GM19193 (cell line): ENCODE measurements around the gene FAT2.

Experiments
- POLR2A ChIP-seq: IDR thresholded peaks from 4 replicates; pipeline ENCODE4 v1.6.1; 2011; ENCODE audit not compliant: insufficient read depth, insufficient read length; ENCODE audit errors: extremely low read depth

FAT2 gene

DNA sequence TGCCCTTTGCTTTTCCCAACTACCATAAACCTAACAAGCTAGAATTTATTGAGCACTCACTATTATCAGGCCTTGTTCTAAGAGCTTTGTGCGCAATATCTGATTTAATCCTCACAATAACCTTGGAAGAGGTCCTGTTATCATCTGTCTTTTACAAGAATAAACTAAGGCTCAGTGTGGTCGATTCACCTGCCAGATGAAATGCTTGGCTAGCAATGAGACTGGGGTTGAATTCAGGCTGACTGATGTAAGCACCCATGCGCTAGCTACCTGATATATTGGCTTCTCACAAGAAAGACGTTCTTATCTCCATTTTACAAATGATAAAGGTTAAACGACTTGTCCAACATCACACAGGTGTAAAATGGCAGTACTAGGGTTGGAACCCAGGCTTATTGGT is 37.4 kb downstream of the FAT2 start:
- no peak for TF ChIP-seq POLR2A

- TF ChIP-seq POLR2A = no peak
Measured at GRCh38 chr5:151553130-151553670, 37.9 kb downstream of the FAT2 start.

DNA sequence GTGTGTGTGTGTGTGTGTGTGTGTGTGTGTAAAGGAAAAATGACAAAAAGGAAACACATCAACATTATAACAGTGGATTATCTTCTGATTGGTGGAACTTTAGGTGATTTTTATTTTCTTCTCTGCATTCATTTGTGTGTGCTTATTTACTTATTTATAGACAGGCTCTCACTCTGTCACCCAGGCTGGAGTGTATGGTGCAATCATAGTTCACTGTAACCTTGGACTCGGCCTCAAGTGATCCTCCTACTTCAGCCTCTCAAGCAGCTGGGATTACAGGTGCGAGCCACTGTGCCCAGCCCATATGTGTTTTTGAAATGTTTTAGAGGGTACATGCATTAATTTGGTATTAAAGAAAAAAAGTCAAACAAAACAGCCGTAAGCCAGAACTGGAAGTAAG is 39.1 kb downstream of the FAT2 start:
- TF ChIP-seq POLR2A = no peak

DNA sequence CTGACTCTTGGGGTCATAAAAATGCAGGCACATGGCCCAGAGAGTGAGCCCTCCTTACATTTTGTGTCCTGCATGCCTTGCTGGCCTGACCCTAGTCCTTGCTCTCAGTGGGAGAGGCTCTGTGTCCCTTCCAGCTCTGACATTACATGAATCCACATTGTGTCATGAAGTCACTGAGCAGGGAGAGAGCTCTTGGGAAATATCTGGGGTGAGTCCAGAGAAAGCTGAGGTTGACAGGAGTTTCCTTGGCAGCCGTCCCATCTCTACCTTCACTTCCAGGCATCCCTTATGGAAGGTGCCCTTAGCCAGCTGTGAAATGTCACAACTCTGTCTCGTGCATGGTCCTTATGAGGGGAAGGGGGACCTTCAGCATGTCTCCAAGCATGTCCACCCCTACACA is 41.0 kb downstream of the FAT2 start:
- no peak for TF ChIP-seq POLR2A

DNA sequence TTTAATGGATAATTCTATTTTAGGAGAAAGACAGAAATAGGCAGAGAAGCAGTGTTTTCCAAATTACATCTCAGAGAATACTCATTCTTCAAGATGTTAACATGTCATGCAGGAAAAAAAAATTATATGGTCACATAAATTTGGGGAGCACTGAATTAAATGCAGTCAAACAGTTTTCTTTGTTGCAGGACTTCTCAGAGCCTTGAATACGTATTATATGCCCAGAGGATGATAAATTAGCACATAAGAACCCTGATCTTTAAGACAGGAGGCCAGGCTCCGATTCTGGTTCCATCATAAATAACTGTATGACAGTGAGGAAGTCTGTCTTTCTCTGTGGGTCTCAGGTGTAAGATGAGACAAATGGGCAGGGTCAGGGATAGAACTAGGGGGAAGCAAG is 41.4 kb downstream of the FAT2 start:
- no peak for TF ChIP-seq POLR2A

GRCh38 chr5:151547364-151547763 is 43.8 kb downstream of the FAT2 start:
- TF ChIP-seq POLR2A = no peak

- TF ChIP-seq POLR2A = no peak
Measured at GRCh38 chr5:151541571-151541970, 49.6 kb downstream of the FAT2 start.
